Activated T-cell treated with anti-CD3 and anti-CD28 coated beads, Interleukin-2, amount 50 U/mL, for 72 hours (primary cell): ENCODE results near the gene ARL11. TPM values are rescaled to one million over a fixed set of nuclear protein-coding genes. Genes with fewer than 3 reads are reported as not detected.
A peak's percentile ranks its signal among the peaks of the same experiment; 100 is the strongest.

Source experiments
- ATAC-seq, 2 donors: fragments of 150-1000 bp; cut with Tn5 transposase; replicated peaks in 1 of 2; 2 replicates each; pipeline ENCODE4 v1.10.0; 2021; ENCODE audit warnings: moderate library complexity in 2 of 2, mild to moderate bottlenecking in 1 of 2
- DNase-seq, 2 donors: peaks; one replicate each; pipeline ENCODE4 v3.0.0; 2021 to 2022; ENCODE audit warnings: mixed read lengths in 1 of 2
- H3K27ac Mint-ChIP-seq: one replicate; pipeline ENCODE4 v1.8.0; 2022; ENCODE audit warnings: mild to moderate bottlenecking, moderate library complexity, mixed read lengths
- H3K27me3 Mint-ChIP-seq: one replicate; pipeline ENCODE4 v1.8.0; 2022; ENCODE audit warnings: low read depth, mixed read lengths
- H3K36me3 Mint-ChIP-seq, 2 donors: one replicate each; pipeline ENCODE4 v1.8.0; 2022; ENCODE audit warnings: mixed read lengths in 2 of 2, mild to moderate bottlenecking in 1 of 2; ENCODE audit not compliant: insufficient read depth in 2 of 2
- H3K4me1 Mint-ChIP-seq: one replicate; pipeline ENCODE4 v1.8.0; 2022; ENCODE audit warnings: low read depth, mixed read lengths
- H3K4me3 Mint-ChIP-seq, 2 donors: one replicate each; pipeline ENCODE4 v1.8.0; 2022; ENCODE audit warnings: mild to moderate bottlenecking in 2 of 2, mixed read lengths in 2 of 2, moderate library complexity in 2 of 2
- H3K9me3 Mint-ChIP-seq, 2 donors: one replicate each; pipeline ENCODE4 v1.8.0; 2022; ENCODE audit warnings: mixed read lengths in 2 of 2
- total RNA-seq, 2 donors: library from RNA; stranded (reverse); gene quantifications; one replicate each; pipeline ENCODE4 v1.2.3, GENCODE V29; 2022

The ARL11 gene
- total RNA-seq, 2 donors from 2014 or later: 0.35 to 0.65 TPM

- ATAC-seq: no peak
- Mint-ChIP-seq H3K36me3 (no peaks in the 10 kb centered on the region), H3K4me1 (peaks cover 6% of the 10 kb centered on the region), H3K27me3 (no peaks in the 10 kb centered on the region), H3K27ac (no peak overlapping the region), H3K9me3 (no peaks in the 10 kb centered on the region), H3K4me3 (no peak overlapping the region)
- no peak for DNase-seq
Observed at GRCh38 chr13:49643035-49643646, 14.8 kb downstream of the ARL11 start.

GRCh38 chr13:49645451-49645850, 17.1 kb downstream of the ARL11 start:
- H3K27me3 Mint-ChIP-seq: no peaks in the 10 kb centered on the region
- peaks cover 6% of the 10 kb centered on the region for H3K4me1 Mint-ChIP-seq
- H3K27ac Mint-ChIP-seq: no peak overlapping the region
- no peaks in the 10 kb centered on the region for H3K9me3 Mint-ChIP-seq
- no peak for DNase-seq
- H3K4me3 Mint-ChIP-seq: peak overlapping the region; percentile 11 to 29
- no peak for ATAC-seq
- no peaks in the 10 kb centered on the region for H3K36me3 Mint-ChIP-seq

DNA sequence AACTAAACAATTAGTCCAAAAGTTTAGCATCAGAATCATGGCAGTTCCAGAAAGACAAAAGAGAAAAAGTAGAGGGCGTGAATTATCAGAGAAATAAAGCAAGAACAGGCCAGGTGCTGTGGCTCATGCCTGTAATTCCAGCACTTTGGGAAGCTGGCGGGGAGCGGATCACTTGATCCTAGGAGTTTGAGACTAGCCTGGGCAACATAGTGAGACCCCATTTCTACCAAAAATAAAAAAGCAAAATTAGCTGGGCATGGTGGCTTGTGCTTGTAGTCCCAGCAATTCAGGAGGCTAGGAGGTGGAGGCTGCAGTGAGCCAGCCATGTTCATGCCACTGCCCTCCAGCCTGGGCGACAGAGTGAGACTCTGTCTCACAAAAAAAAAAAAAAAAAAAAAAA, 18.4 kb downstream of the ARL11 start:
- no peak for DNase-seq
- ATAC-seq: no peak

GRCh38 chr13:49649244-49649962, 21.1 kb downstream of the ARL11 start:
- Mint-ChIP-seq H3K27me3 (no peaks in the 10 kb centered on the region), H3K36me3 (no peaks in the 10 kb centered on the region), H3K9me3 (no peaks in the 10 kb centered on the region), H3K27ac (no peak overlapping the region), H3K4me1 (peaks cover 6% of the 10 kb centered on the region), H3K4me3 (no peak overlapping the region)
- ATAC-seq (no peak), DNase-seq (no peak)

More for the DNA sequence above, 18.4 kb downstream of the ARL11 start:
- no peak overlapping the region for H3K27ac Mint-ChIP-seq
- H3K4me1 Mint-ChIP-seq: peaks cover 6% of the 10 kb centered on the region
- no peaks in the 10 kb centered on the region for H3K27me3 Mint-ChIP-seq
- no peaks in the 10 kb centered on the region for H3K9me3 Mint-ChIP-seq
- no peak overlapping the region for H3K4me3 Mint-ChIP-seq
- no peaks in the 10 kb centered on the region for H3K36me3 Mint-ChIP-seq

GRCh38 chr13:49649963-49650312, 21.6 kb downstream of the ARL11 start:
- ATAC-seq (no peak), DNase-seq (no peak)
- no peaks in the 10 kb centered on the region for H3K9me3 Mint-ChIP-seq
- H3K4me3 Mint-ChIP-seq: no peak overlapping the region
- H3K4me1 Mint-ChIP-seq: peaks cover 6% of the 10 kb centered on the region
- H3K27ac Mint-ChIP-seq: no peak overlapping the region
- H3K36me3 Mint-ChIP-seq: no peaks in the 10 kb centered on the region
- no peaks in the 10 kb centered on the region for H3K27me3 Mint-ChIP-seq

- ATAC-seq (no peak), DNase-seq (no peak)
- no peaks in the 10 kb centered on the region for H3K36me3 Mint-ChIP-seq
- no peaks in the 10 kb centered on the region for H3K4me1 Mint-ChIP-seq
- no peaks in the 10 kb centered on the region for H3K9me3 Mint-ChIP-seq
- H3K27me3 Mint-ChIP-seq: no peaks in the 10 kb centered on the region
- H3K27ac Mint-ChIP-seq: no peak overlapping the region
- H3K4me3 Mint-ChIP-seq: no peak overlapping the region
Observed at GRCh38 chr13:49651570-49652354, 23.5 kb downstream of the ARL11 start.

DNA sequence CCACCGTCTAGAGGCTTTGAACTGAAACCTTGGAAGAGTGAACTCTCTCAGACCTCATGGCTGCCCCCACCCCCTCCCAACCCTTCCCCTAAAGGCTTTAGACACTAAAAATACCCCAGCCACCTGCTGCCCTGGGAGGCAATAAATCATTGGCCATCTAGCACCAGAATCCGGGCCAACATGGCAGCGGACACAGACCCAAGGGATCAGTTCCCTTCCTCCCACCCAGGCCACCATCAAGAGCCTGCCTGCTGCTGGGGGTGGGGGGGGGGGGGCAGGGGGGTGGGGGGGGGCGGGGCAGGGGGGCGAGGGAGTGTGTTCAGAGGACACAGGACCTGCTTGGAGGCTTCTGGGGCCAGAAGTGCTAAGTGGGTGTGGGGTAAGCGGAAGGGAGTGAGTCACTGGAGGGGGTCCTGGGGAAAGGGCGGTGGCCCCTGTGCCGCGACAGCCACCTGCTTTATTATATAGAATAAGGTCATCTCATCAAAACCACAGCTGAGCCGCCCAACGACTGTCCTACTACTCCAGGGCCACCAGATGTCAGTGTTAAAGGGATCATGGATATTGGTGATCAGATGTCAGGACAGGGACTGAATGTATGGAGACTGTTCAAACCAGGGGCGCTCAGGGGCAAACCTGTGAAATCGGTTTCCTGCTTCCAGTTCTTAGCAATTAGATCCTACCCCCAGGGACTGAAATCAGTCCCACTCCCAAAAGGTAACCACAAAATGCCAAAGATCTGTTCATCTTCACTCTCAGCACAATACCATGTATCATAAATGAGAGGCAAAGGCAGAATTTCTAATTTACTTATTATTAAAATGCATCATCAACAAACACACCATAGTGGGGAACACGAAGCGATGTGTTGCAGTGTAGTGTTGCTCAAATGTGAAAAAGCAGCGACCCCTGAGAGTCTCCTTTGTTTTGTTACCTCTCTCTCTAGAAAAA, 24.3 kb downstream of the ARL11 start:
- peak; percentile 9 to 29 for DNase-seq
- Mint-ChIP-seq H3K27ac (no peak overlapping the region), H3K27me3 (no peaks in the 10 kb centered on the region), H3K36me3 (no peaks in the 10 kb centered on the region), H3K4me3 (no peak overlapping the region), H3K4me1 (no peaks in the 10 kb centered on the region), H3K9me3 (no peaks in the 10 kb centered on the region)
- ATAC-seq: peak; percentile 53 to 57

- no peaks in the 10 kb centered on the region for H3K27me3 Mint-ChIP-seq
- H3K4me1 Mint-ChIP-seq: no peaks in the 10 kb centered on the region
Observed at GRCh38 chr13:49653478-49653877, 25.2 kb downstream of the ARL11 start.

DNA sequence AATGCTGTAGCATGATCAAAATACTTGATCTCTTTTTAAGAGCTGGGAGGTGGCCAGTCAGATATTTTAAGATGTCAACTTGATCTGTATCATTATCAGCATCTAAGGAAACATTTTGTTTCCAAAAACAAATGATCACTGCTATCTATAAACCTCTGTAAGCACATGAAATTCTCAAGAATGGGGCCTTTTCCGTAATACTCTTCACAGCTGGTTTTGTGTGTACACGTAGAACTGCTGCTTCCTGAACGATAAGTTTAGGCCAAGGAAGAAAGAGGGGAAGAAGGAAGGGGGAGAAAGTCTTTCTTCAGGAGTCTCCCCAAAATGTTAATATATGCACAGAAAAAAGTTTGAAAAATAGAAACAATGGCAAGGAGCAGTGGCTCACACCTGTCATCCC, 25.7 kb downstream of the ARL11 start:
- Mint-ChIP-seq H3K4me3 (no peak overlapping the region), H3K36me3 (no peaks in the 10 kb centered on the region), H3K9me3 (no peaks in the 10 kb centered on the region), H3K27me3 (no peaks in the 10 kb centered on the region), H3K4me1 (no peaks in the 10 kb centered on the region), H3K27ac (no peak overlapping the region)
- DNase-seq (no peak), ATAC-seq (no peak)

More at GRCh38 chr13:49653478-49653877, 25.2 kb downstream of the ARL11 start:
- no peaks in the 10 kb centered on the region for H3K36me3 Mint-ChIP-seq
- no peak overlapping the region for H3K4me3 Mint-ChIP-seq
- DNase-seq: no peak
- H3K9me3 Mint-ChIP-seq: no peaks in the 10 kb centered on the region
- no peak for ATAC-seq
- no peak overlapping the region for H3K27ac Mint-ChIP-seq

DNA sequence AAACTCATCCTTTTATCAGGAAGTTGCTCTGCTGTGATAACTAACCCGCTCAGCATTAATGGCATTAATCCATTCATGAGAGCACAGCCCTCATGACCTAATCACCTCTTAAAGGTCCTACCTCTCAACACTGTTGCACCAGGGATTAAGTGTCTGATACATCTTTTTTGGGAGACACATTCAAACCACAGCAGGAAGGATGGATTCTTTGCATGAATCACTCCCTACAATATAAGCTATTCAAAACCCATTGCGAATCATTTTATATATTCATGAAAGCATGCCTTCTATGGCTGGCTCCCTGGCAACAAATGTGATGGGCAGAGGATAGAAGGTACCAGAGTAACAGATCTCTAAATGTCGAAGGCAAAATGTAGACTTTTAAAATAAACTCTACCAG, 27.6 kb downstream of the ARL11 start:
- Mint-ChIP-seq H3K9me3 (no peaks in the 10 kb centered on the region), H3K36me3 (no peaks in the 10 kb centered on the region), H3K4me1 (no peaks in the 10 kb centered on the region), H3K4me3 (no peak overlapping the region), H3K27ac (no peak overlapping the region), H3K27me3 (no peaks in the 10 kb centered on the region)
- ATAC-seq (no peak), DNase-seq (no peak)

DNA sequence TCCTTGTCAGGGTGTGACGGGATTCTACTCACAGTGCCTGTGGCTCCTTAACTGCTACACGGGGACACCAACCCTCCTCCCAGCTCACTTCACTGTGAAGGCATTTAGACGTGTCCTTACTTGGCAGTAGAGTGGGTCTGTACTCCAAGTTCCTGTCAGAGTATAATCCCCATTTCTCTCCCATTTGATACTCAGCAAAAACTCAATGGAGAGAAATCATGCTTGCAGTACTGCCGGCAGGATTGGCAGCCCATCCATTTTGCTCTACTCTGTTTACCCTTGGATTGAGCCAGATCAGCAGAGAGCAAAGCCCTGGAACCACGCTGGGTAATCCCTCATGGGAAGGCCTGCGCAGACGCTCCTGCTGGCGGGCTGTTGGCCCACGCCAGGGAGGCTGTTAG, 28.9 kb downstream of the ARL11 start:
- no peak overlapping the region for H3K27ac Mint-ChIP-seq
- no peak for ATAC-seq
- no peaks in the 10 kb centered on the region for H3K4me1 Mint-ChIP-seq
- peaks cover 0 to 9% of the 10 kb centered on the region in 2 donors for H3K36me3 Mint-ChIP-seq
- no peaks in the 10 kb centered on the region for H3K9me3 Mint-ChIP-seq
- no peak overlapping the region for H3K4me3 Mint-ChIP-seq
- no peaks in the 10 kb centered on the region for H3K27me3 Mint-ChIP-seq
- no peak for DNase-seq

- H3K36me3 Mint-ChIP-seq: peaks cover 1 to 24% of the 10 kb centered on the region in 2 donors
- no peak overlapping the region for H3K27ac Mint-ChIP-seq
- no peak for DNase-seq
- no peak for ATAC-seq
- no peaks in the 10 kb centered on the region for H3K9me3 Mint-ChIP-seq
- no peaks in the 10 kb centered on the region for H3K4me1 Mint-ChIP-seq
- no peaks in the 10 kb centered on the region for H3K27me3 Mint-ChIP-seq
- H3K4me3 Mint-ChIP-seq: no peak overlapping the region
Observed at GRCh38 chr13:49664606-49665005, 36.3 kb downstream of the ARL11 start.
